SK-N-MC (cell line): ENCODE data around the gene SNX30.

Source experiments
- EZH2 ChIP-seq: fragments of 200-600 bp; sonication (generic); IDR thresholded peaks from one replicate; pipeline ENCODE4 v1.6.1; 2017; ENCODE audit warnings: antibody characterized with exemption
- POLR2AphosphoS5 ChIP-seq: IDR thresholded peaks from 2 replicates; pipeline ENCODE4 v1.6.1; 2012; ENCODE audit warnings: mild to moderate bottlenecking, low read depth, low read length, borderline replicate concordance

DNA sequence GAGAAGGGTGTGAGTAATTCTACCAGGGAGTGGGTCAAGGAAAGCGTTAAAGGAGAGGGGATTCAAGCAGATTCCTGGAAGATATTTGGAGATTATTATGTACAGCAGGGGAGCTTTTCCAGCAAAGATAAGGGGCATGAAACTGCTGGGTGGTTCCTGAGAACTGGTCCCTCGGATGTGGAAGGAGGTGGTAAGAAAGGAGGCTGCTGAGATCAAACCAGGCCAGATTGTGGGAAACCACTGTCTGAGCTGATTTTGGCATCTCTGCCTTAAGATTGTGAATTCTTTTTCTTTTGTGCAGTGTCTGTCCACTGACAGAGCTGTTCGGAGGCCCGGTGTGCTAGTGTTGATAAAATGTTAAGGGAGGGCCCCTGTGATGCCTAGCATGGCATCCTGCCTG is 45.4 kb downstream of the SNX30 start:
- no peak for TF ChIP-seq POLR2AphosphoS5
- TF ChIP-seq EZH2: no peak
